ENCODE measurements around the gene CTBS.
A peak's percentile ranks its signal among the peaks of the same experiment; 100 is the strongest.

GRCh38 chr1:84505493-84506001, 68.7 kb downstream of the CTBS start:
- TF ChIP-seq CEBPB (IDR thresholded peaks at IDR 0.05; ENCODE audit: low read depth, low read length) (no peak), SP1 (IDR thresholded peaks at IDR 0.05; ENCODE audit: low read depth, low read length) (no peak), CBX5 (IDR thresholded peaks at IDR 0.05; ENCODE audit: low read depth, low read length) (no peak), SRF (IDR thresholded peaks at IDR 0.05; ENCODE audit: low read depth, low read length) (no peak), EGR1 (IDR thresholded peaks at IDR 0.05; ENCODE audit: borderline replicate concordance, low read depth, low read length) (peak; percentile 73; the same call in 1 of the 2 replicates), RNF2 (IDR thresholded peaks at IDR 0.05; ENCODE audit: borderline replicate concordance, low read depth, low read length, missing control alignments, poor library complexity, severe bottlenecking) (no peak), EP300 (IDR thresholded peaks at IDR 0.05; ENCODE audit: borderline replicate concordance in 1 of 2, low read depth in 2 of 2, low read length in 2 of 2) (no peak), KDM1A (IDR thresholded peaks at IDR 0.05; ENCODE audit: borderline replicate concordance, low read length) (no peak)
- TF ChIP-seq, protein P1, sequence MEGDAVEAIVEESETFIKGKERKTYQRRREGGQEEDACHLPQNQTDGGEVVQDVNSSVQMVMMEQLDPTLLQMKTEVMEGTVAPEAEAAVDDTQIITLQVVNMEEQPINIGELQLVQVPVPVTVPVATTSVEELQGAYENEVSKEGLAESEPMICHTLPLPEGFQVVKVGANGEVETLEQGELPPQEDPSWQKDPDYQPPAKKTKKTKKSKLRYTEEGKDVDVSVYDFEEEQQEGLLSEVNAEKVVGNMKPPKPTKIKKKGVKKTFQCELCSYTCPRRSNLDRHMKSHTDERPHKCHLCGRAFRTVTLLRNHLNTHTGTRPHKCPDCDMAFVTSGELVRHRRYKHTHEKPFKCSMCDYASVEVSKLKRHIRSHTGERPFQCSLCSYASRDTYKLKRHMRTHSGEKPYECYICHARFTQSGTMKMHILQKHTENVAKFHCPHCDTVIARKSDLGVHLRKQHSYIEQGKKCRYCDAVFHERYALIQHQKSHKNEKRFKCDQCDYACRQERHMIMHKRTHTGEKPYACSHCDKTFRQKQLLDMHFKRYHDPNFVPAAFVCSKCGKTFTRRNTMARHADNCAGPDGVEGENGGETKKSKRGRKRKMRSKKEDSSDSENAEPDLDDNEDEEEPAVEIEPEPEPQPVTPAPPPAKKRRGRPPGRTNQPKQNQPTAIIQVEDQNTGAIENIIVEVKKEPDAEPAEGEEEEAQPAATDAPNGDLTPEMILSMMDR (IDR thresholded peaks at IDR 0.05; ENCODE audit: control extremely low read depth in 1 of 3, insufficient read depth in 1 of 3, low read depth in 1 of 3, low read length in 3 of 3) = no peak

All from H1 (cell line).